ENCODE results near the gene ERVH48-1.
"Not testable (repeated sequence)": the region's sequence is repeated elsewhere in the genome, so short reads cannot be mapped to it uniquely, and the experiment has no call there.

Gene ERVH48-1

DNA sequence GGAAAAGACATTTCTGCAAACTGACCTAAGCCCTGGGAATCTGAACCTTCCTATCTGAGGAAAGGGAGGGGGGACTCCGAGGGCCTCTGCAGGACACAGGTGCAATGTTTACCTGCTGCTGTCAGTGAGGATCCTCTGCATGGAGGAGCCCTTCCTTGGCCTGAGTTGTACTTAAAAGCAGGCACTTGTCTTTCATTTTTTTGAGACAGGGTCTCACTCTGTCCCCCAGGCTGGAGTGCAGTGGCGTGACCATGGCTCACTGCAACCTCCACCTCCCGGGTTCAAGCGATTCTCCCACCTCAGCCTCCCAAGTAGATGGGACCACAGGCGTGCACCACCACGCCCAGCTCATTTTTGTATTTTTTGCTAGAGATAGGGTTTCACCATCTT lies 13.2 kb upstream of the ERVH48-1 start:
- DNase-seq, result not testable (repeated sequence)

DNA sequence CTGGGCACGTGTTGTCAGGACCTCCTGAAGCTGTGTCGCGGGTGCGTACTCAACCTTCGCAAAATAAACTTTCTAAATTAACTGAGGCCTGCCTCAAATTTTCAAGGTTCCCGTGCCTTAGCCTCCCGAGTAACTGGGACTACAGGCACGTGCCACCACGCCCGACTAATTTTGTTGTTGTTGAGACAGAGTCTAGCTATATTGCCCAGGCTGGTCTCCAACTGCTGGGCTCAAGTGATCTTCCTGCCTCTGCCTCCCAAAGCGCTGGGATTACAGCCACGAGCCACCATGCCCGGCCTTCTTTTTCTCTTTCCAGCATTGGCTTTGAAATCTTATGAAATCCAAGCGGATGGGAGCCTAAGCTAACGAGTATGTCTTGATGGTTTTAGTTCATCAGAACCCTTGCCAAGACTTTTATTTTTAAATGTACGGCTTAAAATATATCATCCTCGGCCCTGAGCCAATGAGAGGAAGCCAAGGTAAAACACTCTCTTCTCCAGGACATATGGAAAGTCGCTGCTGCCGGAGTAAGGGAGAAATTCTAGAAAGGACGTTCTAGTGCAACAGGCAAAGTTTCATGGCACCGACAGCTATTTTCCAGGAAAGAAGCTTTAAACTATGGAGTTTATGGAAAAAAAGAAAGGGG lies 12.7 kb upstream of the ERVH48-1 start:
- DNase-seq, result no peak

DNA sequence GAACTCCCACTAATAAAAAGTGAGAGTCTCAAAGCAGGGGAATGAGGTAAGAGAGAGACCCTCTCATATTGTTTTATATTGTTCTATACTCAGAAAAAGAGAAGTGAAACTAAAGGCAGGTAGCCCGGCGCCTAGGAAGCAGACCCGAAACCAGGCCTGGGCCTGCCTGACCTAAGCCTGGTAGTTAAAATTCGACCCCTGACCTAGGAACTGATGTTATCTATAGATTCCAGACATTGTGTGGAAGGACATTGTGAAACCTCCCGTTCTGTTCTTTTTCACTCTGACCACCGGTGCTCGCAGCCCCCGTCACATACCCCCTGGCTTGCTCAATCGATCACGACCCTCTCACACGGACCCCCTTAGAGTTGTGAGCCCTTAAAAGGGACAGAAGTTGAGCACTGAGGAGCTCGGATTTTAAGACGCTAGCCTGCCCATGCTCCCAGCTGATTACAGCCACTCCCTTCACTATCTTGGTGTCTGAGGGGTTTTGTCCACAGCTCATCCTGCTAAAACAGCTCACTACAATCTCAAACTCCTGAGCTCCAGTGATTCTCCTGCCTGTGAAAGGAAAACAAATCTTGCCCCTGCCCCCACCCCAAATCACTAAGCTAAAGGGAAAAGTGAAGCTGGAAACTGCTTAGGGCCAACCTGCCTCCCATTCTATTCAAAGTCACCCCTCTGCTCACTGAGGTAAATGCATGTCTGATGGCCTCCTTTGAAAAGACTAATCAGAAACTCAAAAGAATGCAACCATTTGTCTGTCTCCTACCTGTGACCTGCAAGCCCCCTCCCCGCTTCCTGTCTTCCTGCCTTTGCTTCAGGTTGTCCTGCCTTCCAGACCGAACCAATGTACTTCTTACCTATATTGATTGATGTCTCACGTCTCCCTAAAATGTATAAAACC lies 11.9 kb upstream of the ERVH48-1 start:
- not testable (repeated sequence) for DNase-seq

DNA sequence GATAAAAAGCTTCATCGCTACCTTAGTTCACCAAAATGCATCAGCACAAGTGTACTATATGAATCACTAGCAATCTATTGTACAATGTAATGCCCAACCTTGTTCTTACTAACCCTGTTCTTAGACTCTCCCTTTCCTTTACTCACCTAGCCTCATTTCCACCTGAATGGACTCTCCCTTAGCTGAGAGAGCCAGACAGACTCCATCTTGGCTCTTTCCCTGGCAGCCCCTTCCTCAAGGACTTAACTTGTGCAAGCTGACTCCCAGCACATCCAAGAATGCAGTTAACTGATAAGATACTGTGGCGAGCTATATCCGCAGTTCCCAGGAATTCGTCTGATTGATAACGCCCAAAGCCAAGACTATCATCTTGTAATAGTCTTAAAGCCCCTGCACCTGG lies 10.9 kb upstream of the ERVH48-1 start:
- not testable (repeated sequence) for DNase-seq

DNA sequence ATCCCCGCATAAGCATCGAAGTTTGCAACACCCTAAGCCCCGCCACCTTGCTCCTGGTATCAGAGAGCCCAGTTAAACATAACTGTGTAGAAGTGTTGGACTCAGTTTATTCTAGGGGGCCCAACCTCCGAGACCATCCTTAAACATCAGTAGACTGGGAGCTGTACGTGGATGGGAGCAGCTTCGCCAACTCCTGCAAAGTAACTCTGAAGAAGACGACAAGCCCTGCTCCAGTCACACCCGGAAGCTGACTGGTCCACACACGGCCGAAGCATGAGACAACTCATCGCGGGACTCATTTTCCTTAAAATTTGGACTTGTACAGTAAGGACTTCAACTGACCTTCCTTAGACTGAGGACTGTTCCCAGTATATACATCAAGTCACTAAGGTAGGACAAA lies 8.5 kb upstream of the ERVH48-1 start:
- DNase-seq, result not testable (repeated sequence)

DNA sequence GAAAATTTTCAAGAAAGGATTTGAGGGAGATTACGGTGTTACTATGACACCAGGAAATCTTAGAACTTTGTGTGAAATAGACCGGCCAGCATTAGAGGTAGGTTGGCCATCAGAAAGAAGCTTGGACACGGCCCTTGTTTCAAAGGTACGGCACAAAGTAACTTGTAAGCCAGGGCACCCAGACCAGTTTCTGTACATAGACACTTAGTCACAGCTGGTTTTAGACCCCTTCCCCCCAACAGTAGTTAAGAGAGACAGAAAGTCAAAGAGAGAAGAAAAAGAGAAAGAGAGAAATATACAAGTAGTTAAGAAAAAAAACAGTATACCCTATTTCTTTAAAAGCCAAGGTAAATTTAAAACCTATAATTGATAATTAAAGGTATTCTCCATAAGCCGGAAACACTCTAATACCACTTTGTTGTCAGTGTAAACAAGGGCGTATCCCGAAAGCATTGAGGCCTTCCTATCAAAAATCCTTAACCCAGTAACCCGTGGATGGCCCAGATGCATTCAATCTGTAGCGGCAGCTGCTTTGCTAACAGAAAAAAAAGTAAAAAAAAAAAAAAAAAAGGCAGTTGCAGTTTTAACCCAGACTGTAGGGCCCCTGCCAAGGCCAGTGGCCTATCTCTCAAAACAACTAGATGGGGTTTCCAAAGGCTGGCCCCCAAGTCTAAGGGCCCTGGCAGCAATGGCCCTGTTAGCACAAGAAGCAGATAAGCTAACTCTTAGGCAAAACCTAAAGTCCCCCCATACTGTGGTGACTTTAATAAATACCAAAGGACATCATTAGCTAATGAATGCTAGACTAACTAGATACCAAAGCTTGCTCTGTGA lies 7.9 kb upstream of the ERVH48-1 start:
- not testable (repeated sequence) for DNase-seq

DNA sequence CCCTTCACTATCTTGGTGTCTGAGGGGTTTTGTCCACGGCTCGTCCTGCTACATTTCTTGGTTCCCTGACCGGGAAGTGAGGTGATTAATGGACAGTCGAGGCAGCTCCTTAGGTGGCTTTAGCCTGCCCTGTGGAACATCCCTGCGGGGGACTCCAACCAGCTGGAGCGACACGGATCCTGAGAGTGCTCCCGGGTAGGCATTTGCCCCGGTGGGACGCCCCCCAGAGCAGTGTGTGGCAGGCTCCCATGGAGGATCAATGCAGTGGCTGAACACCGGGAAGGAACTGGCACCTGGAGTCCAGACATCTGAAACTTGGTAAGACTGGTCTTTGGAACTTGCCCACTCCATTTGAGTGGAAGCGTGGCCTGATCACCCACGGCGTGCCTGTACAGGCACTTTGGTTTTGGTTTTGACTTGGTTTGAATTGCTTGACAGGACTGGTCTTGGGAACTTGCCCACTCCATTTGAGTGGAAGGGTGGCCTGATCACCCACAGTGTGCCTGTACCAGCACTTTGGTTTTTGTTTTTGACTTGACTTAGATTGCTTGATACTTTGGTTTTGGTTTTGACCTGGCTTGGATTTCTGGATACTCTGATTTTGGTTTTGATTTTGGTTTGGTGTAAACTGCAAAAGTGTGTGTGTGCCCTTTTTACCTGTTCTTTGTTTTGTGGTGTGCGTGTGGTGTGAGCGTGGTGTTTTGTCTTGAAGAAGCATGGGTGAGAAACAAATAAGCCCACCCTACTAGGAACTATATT lies 7.1 kb upstream of the ERVH48-1 start:
- not testable (repeated sequence) for DNase-seq

DNA sequence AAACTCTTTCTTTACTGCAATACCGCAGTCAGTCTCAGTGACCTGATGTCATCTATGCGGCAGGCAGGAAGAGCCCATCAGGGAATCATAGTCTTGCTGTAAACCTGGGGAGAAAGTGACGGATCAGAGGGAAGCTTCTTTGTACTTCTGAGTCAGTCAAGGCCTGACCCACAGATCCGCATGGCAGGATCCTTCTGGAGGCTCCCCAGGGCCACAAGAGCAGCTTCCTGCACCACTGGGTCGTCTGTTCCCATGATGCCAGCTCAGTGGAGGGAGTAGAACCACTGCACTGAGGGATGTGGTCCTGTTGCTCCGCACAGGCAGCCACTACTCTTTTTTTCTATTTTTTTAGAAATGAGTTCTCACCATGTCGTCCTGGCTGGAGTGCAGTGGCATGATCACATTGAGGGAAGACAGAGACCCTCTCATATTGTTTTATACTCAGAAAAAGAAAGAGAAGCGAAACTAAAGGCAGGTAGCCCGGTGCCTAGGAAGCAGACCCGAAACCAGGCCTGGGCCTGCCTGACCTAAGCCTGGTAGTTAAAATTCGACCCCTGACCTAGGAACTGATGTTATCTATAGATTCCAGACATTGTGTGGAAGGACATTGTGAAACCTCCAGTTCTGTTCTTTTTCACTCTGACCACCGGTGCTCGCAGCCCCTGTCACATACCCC lies 6.3 kb upstream of the ERVH48-1 start:
- DNase-seq, result no peak

DNA sequence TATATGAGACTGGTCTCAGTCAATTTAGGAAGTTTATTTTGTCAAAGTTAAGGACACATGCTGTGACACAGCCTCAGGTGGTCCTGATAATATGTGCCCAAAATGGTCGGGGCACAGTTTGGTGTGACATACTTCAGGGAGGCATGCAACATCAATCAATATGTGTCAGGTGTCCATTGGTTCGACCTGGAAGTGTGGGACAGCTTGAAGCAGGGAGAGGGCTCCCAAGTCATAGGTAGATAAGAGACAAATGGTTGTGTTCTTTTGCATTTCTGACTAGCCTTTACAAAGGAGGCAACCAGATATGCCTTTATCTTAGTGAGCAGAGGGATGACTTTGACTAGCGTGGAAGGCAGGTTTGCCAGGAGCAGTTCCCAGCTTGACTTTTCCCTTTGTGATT lies 4.5 kb upstream of the ERVH48-1 start:
- DNase-seq, result no peak

DNA sequence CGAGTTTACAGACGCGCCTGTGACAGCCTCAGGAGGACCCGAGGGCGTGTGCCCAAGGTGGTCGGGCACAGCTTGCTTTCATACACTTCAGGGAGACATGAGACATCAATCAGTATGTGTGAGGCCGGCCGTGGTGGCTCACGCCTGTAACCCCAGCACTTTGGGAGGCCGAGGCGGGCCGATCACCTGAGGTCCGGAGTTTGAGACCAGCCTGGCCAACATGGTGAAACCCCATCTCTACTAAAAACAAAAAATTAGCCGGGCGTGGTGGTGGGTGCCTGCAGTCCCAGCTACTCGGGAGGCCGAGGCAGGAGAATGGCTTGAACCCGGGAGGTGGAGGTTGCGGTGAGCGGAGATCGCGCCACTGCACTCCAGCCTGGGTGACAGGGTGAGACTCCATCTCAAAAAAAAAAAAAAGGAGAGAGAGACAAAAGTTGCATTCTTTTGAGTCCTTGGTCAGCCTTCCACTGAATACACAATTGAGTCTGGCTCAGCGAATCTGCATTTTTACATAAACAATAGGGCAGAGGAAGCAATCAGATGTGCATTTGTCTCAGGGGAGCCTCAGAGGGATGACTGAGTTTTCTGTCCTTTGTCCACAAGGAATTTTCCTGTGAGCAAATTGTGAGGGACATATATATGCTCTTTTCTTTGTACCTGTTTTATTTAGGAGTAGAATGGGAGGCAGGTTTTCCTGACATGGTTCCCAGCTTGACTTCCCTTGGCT lies 2.2 kb upstream of the ERVH48-1 start:
- DNase-seq, result not testable (repeated sequence)

DNA sequence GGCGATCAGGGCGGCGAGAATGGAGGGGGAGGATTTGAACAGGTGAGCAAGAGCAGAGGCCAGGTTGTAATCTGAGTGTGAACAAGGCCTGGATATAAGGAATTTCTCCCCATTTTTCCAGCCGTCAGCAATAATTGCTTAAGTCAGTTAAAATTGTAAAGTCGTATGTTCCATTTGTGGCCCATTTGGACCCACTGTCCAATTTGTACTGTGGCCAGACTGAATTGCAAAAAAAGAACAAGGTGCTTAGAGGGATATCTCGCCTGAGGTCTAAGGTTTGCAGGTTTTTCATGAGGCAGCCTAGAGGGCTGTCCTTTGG lies 1.0 kb downstream of the ERVH48-1 start:
- no peak for DNase-seq

DNA sequence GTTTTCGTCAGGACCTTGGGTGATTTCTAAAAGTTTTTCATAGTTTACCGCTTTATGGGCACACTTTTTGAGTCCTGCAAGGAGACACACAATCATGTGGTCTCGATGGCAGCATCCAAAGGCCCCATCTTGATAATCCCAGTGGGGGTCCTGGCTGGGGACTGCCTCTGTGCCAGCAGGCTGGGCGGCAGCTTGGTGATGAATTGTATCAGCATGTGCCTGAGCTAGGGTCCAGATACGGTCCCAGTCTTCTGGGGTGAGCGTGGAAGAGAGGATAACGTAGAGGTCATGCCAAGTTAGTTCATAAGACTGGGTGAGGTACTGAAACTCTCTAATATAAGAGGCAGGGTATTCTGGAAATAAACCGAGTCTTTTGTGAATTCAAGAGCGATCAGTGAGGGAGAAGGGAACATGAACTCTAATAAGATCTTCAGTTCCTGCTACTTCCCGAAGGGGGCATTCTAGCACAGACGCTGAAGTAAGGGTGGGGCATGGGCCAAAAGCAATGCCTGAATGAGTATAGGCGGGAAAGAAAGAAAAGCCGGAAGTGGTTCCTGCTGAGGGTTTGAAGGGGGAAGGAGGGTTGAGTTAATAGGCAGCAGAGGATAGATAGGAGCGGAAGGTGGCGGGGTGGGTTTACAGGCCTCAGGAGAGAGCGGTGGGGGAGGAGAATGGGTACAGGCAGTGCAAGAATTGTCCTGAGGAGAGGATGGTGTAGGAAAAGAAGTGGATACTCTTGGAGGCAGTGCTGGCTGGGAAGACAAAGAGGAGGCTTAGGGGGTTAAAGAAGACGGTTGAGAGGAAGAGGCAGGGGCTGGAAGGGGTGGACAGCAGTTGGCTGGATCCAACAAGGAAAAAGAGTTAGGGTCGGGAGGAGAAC lies 1.6 kb downstream of the ERVH48-1 start:
- DNase-seq, result peak; percentile 82

DNA sequence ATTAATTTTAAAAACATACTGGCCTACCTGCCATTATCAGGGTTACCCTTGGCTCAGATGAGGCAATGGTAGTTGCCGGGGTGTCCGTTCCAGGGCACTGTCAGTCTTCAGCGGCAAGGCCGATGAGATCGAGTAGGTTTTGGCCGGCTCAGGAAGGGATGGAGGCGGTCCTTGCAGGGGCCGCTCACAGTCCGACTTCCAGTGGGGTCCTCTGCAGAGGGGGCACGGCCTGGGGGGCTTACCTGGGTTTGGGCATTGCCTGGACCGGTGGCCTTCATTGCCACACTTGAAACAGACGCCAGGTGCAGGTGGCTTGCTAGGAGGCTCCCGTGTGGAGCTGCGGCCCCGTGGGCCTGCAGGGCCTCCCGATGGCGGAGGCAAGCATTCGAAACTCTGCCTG lies 2.5 kb downstream of the ERVH48-1 start:
- DNase-seq, result no peak

DNA sequence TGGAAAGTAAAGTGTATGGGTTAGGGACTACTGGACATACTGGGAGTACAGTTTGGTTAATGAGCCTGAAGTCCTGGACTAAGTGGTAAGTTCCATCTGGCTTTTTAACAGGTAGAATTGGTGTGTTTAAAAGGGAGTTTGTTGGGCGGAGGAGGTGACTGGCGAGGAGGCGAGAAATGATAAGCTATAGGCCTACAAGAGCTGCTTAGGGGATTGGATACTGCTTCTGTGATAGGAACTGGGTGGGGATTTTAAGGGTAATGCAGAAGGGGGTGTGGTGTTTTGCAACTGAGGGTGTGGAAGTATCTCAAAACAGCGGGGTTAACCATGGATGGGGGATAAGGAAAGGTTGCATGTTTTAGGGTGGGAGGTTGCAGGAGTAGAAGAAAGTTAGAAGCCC lies 3.5 kb downstream of the ERVH48-1 start:
- DNase-seq, result no peak

DNA sequence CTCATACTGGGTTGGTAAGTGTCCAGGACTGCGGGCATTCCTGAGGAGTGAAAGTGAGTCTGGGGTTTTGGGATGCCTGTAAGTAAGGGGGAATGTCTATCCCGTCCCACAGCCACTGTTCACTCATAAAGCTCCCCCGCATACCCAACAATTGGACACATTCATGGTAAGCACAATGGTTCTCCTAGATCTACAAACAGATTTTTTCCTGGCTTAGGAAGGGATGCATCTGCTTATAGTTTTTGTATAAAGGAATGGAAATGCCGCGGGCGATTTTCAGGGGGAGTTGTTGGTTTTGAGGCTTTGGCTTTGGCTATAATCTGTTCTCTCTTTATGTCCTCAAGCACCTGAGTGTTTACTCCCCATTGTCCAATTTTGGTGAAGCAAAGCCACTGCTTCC lies 7.1 kb downstream of the ERVH48-1 start:
- DNase-seq, result no peak

DNA sequence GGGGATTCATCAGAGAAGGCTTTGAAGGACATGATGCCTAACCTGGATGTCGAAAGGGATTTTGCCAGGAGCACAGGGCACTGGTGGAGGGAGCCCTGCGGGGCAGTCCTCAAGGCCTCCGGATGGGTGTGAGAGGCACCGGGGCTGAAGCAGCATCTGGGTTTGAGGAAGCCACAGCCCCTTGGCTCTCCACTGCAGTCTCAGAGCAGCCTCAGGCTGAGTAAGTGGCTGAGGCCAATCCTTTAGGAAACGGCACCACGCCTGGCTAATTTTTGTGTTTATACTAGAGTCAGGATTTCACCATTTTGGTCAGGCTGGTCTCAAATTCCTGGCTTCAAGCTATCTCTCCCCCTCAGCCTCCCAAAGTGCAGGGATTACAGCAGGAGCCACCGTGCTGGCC lies 12.0 kb downstream of the ERVH48-1 start:
- DNase-seq, result no peak

DNA sequence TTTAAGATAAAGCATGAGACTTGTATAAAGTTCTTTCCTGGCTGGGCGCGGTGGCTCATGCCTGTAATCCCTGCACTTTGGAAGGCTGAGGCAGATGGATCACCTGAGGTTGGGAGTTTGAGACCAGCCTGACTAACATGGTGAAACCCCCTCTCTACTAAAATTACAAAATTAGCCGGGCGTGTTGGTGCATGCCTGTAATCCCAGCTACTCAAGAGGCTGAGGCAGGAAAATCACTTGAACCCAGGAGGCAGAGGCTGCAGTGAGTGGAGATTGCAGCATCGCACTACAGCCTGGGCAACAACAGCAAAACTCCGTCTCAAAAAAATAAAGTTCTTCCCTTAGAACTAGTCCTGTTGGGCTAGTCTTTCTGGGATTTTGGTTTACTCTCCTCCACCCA lies 13.5 kb downstream of the ERVH48-1 start:
- not testable (repeated sequence) for DNase-seq

DNA sequence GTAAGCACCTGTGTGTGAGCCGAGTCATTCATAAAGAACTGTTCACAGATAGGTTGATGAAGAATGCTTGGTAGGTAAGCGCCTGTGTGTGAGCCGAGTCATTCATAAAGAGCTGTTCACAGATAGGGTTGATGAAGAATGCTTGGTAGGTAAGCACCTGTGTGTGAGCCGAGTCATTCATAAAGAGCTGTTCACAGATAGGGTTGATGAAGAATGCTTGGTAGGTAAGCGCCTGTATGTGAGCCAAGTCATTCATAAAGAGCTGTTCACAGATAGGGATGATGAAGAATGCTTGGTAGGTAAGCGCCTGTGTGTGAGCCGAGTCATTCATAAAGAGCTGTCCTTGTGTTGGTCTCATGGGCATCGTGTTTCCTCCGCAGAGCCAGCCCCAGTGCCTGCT lies 16.9 kb downstream of the ERVH48-1 start:
- DNase-seq, result not testable (repeated sequence)

DNA sequence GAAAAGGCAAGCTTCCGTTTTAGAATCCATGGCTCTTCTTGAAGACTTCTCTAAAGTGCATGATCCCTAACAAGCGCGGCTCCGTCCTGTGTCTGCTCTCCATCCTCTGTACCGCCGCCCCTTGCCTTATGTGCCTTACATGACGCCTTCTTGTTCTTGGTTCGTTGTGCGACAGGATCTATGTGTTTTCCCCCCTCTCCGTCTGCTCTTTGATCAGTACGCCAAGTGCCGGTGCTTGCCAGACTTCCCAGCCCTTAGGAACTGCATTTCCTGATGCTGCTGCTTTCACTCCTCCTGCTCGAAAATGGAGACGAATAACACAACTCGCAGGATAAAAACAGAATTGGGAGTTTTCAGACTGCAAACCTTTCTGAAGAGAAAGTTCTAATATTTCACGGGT lies 19.2 kb downstream of the ERVH48-1 start:
- no peak for DNase-seq

DNA sequence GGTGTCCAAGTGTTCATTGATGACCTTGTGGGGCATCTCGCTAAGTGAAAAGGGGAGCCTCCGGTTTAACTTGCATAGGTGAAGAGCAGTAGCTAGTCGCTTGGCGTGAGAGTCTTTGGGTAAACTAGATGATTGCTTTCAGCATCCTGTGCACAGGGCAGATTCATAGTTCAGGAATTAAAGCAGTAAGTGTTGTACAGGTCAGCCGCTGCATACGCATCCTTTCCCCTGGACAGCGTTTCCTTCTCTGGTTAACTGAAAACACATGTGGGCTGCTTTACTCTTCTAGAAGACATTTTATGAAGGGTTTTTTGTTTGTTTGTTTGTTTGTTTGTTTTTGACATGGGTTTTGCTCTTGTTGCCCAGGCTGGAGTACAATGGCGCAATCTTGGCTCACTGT lies 20.2 kb downstream of the ERVH48-1 start:
- no peak for DNase-seq

DNA sequence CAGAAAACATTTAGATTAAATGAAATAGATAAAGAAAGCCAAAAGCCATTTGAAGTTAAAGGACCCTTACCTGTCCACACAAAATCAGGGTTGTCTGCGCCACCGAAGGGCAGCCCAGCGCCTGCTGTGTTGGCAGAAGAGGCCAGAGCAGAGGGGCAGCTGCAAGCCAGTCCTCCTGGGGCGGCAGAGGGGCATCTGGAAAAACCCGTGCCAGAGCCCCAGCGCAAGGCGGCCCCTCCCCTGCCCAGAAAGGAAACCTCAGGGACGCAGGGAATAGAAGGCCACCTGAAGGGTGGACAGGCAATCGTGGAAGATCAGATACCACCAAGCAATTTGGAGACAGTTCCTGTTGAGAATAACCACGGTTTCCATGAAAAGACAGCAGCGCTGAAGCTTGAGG lies 21.6 kb downstream of the ERVH48-1 start:
- no peak for DNase-seq

Measured in stimulated activated CD4-positive, alpha-beta T cell treated with anti-CD3 and anti-CD28 coated beads, Interleukin-15, amount 100 ng/mL, for 24 hours (primary cell).